NCI-H1436 (cell line): ENCODE data around the gene MGST2.
A peak's percentile ranks its signal among the peaks of the same experiment; 100 is the strongest.

Experiments
- DNase-seq: peaks from one replicate; lab custom pipeline; 2025; lab: John Stamatoyannopoulos, UW

The MGST2 gene

GRCh38 chr4:139643042-139643895 lies 22.4 kb upstream of the MGST2 start:
- DNase-seq = no peak

GRCh38 chr4:139645458-139645857 lies 20.2 kb upstream of the MGST2 start:
- no peak for DNase-seq

- no peak for DNase-seq
These were observed 18.4 kb upstream of the MGST2 start for GRCh38 chr4:139647184-139647583.

GRCh38 chr4:139647952-139648351 lies 17.7 kb upstream of the MGST2 start:
- DNase-seq = no peak

GRCh38 chr4:139651282-139652194 lies 14.1 kb upstream of the MGST2 start:
- DNase-seq = peak; percentile 69

GRCh38 chr4:139654516-139654915 lies 11.1 kb upstream of the MGST2 start:
- no peak for DNase-seq

GRCh38 chr4:139655116-139655515 lies 10.5 kb upstream of the MGST2 start:
- DNase-seq = peak; percentile 53

GRCh38 chr4:139656614-139657486 lies 8.8 kb upstream of the MGST2 start:
- peak; percentile 76 for DNase-seq

GRCh38 chr4:139658185-139658584 lies 7.4 kb upstream of the MGST2 start:
- no peak for DNase-seq

GRCh38 chr4:139658586-139659382 lies 6.8 kb upstream of the MGST2 start:
- DNase-seq = no peak

- DNase-seq = no peak
These were observed 5.7 kb upstream of the MGST2 start for GRCh38 chr4:139659735-139660424.

GRCh38 chr4:139660568-139661043 lies 5.0 kb upstream of the MGST2 start:
- DNase-seq = no peak

GRCh38 chr4:139663561-139664138 lies 2.0 kb upstream of the MGST2 start:
- no peak for DNase-seq

GRCh38 chr4:139664442-139664841 lies 1.2 kb upstream of the MGST2 start:
- no peak for DNase-seq

- DNase-seq = no peak
These were observed 435 bp upstream of the MGST2 start for GRCh38 chr4:139665079-139665689.

GRCh38 chr4:139666735-139667281 lies 1.2 kb downstream of the MGST2 start:
- DNase-seq = peak; percentile 25

GRCh38 chr4:139668036-139668435 lies 2.4 kb downstream of the MGST2 start:
- no peak for DNase-seq

- DNase-seq = no peak
These were observed 3.1 kb downstream of the MGST2 start for GRCh38 chr4:139668658-139669201.

- DNase-seq = no peak
These were observed 3.7 kb downstream of the MGST2 start for GRCh38 chr4:139669335-139669734.
